ENCODE measurements around the gene CNPY3. TPM values are rescaled to one million over a fixed set of nuclear protein-coding genes. Genes with fewer than 3 reads are reported as not detected.

CNPY3 gene
- total RNA-seq, 1 donor from 2014 or later = 63.7 TPM

DNA sequence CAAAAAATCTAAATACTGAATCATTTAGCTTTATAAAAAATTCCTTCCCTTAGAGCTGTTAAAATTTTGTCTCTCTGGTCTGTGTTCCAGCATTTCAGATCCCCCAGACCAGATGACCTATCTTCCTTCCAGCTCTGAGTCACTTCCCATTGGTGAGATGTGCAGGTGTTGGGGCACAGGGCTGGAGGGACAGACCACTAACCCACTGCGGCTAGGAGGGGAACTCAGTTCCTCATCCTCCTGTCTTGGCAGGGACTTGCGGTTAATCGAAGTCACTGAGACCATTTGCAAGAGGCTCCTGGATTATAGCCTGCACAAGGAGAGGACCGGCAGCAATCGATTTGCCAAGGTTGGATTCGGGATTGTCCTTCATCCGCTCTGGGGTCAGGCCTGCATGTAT lies 6.0 kb downstream of the CNPY3 start:
- no peak overlapping the region for H3K4me3 ChIP-seq
- H3K9me3 ChIP-seq = no peaks in the 10 kb centered on the region
- H3K27me3 ChIP-seq = no peaks in the 10 kb centered on the region
- intact Hi-C loops (cut with DNase I) = no loop called here
- ATAC-seq (no peak), DNase-seq (no peak)
- TF ChIP-seq, protein P1, sequence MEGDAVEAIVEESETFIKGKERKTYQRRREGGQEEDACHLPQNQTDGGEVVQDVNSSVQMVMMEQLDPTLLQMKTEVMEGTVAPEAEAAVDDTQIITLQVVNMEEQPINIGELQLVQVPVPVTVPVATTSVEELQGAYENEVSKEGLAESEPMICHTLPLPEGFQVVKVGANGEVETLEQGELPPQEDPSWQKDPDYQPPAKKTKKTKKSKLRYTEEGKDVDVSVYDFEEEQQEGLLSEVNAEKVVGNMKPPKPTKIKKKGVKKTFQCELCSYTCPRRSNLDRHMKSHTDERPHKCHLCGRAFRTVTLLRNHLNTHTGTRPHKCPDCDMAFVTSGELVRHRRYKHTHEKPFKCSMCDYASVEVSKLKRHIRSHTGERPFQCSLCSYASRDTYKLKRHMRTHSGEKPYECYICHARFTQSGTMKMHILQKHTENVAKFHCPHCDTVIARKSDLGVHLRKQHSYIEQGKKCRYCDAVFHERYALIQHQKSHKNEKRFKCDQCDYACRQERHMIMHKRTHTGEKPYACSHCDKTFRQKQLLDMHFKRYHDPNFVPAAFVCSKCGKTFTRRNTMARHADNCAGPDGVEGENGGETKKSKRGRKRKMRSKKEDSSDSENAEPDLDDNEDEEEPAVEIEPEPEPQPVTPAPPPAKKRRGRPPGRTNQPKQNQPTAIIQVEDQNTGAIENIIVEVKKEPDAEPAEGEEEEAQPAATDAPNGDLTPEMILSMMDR (IDR thresholded peaks at IDR 0.05) = no peak
- peaks cover 21% of the 10 kb centered on the region for H3K4me1 ChIP-seq
- H3K27ac ChIP-seq = no peak overlapping the region
- H3K36me3 ChIP-seq = peaks cover 51% of the 10 kb centered on the region

- Histone ChIP-seq H3K4me3 (no peak overlapping the region), H3K4me1 (peaks cover 13% of the 10 kb centered on the region), H3K9me3 (no peaks in the 10 kb centered on the region), H3K36me3 (peaks cover 55% of the 10 kb centered on the region), H3K27ac (no peak overlapping the region), H3K27me3 (no peaks in the 10 kb centered on the region)
- no peak for ATAC-seq
- TF ChIP-seq, protein P1 (IDR thresholded peaks at IDR 0.05) = no peak
- no peak for DNase-seq
- intact Hi-C loops (cut with DNase I) = no loop called here
Observed at GRCh38 chr6:42936398-42936797, 7.1 kb downstream of the CNPY3 start.

GRCh38 chr6:42937548-42938427 lies 8.5 kb downstream of the CNPY3 start:
- Histone ChIP-seq H3K27ac (no peak overlapping the region), H3K27me3 (no peaks in the 10 kb centered on the region), H3K4me3 (no peak overlapping the region), H3K4me1 (no peaks in the 10 kb centered on the region), H3K9me3 (no peaks in the 10 kb centered on the region), H3K36me3 (peaks cover 55% of the 10 kb centered on the region)
- ATAC-seq (no peak), DNase-seq (no peak)
- TF ChIP-seq, protein P1 (IDR thresholded peaks at IDR 0.05) = no peak
- intact Hi-C loops (cut with DNase I) = no loop called here

DNA sequence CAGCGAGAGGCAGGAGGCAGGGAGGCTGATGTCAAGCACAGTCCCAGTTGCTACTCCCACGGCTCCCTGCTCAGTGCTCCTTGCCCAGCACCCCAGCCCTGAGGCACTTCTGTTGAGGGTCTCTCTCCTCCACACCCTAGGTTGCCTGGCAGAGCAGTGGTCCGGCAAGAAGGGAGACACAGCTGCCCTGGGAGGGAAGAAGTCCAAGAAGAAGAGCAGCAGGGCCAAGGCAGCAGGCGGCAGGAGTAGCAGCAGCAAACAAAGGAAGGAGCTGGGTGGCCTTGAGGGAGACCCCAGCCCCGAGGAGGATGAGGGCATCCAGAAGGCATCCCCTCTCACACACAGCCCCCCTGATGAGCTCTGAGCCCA lies 9.1 kb downstream of the CNPY3 start:
- Histone ChIP-seq H3K4me3 (no peak overlapping the region), H3K4me1 (no peaks in the 10 kb centered on the region), H3K36me3 (peaks cover 55% of the 10 kb centered on the region), H3K9me3 (no peaks in the 10 kb centered on the region), H3K27me3 (no peaks in the 10 kb centered on the region), H3K27ac (no peak overlapping the region)
- DNase-seq = no peak
- TF ChIP-seq, protein P1 (IDR thresholded peaks at IDR 0.05) = no peak
- ATAC-seq = no peak
- intact Hi-C loops (cut with DNase I) = no loop called here

DNA sequence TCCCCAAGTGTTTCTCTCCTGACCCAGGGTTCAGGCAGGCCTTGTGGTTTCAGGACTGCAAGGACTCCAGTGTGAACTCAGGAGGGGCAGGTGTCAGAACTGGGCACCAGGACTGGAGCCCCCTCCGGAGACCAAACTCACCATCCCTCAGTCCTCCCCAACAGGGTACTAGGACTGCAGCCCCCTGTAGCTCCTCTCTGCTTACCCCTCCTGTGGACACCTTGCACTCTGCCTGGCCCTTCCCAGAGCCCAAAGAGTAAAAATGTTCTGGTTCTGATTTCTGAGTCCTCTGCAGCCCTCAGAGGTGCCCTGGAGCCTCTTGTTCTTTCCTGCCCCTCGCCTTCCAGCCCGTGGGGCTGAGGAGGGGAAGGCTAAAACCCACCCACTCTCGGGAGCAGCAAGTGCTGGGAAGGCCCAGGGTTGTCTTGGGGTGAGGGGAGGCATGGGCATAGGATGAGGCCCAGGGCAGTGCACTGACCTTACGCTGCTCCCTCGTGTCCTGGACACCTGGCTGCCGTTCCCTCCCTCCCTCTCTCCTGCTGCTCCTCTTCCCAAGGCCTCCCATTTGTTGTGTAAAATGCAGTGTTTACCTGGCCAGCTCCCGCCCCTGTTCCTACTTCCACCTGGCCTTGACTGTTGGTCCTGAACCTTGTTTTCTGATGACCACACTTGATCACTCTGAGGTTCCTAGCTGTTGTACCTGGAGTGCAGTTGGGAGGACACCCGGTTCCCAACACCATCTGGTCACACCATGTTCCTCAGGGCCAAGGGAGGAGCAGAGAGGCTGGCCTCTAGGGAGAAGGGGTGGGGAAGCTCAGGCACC lies 9.9 kb downstream of the CNPY3 start:
- Histone ChIP-seq H3K4me3 (no peak overlapping the region), H3K9me3 (no peaks in the 10 kb centered on the region), H3K4me1 (no peaks in the 10 kb centered on the region), H3K27ac (no peak overlapping the region), H3K36me3 (peaks cover 59% of the 10 kb centered on the region), H3K27me3 (no peaks in the 10 kb centered on the region)
- no peak for DNase-seq
- intact Hi-C loops (cut with DNase I) = no loop called here
- ATAC-seq = peak; percentile 55
- TF ChIP-seq, protein P1 (IDR thresholded peaks at IDR 0.05) = no peak
